22Rv1 (cell line): ENCODE results near the gene HELZ.

ENCODE experiments used
- CTCF ChIP-seq: fragments of 450-650 bp; IDR thresholded peaks from 2 replicates; pipeline ENCODE4 v1.5.1; 2017; ENCODE audit warnings: mild to moderate bottlenecking
- ZFX ChIP-seq: fragments of 450-650 bp; IDR thresholded peaks from 2 replicates; pipeline ENCODE4 v1.6.1; 2017; ENCODE audit warnings: antibody characterized with exemption, borderline replicate concordance

- TF ChIP-seq CTCF (no peak), ZFX (no peak)
These were observed 152.7 kb downstream of the HELZ start for GRCh38 chr17:67092291-67092690.
